ENCODE measurements around the gene GPR61.
A peak's percentile ranks its signal among the peaks of the same experiment; 100 is the strongest.

GPR61 gene

GRCh38 chr1:109548321-109549267, 8.9 kb downstream of the GPR61 start, which contains the start of gene GNAI3:
Gene GNAI3 (plus strand): TSS chr1:109548615. CDS start chr1:109548721, 106 bp downstream.
- H2AFZ ChIP-seq, result peak within 1 kb of the TSS; percentile 69
- peaks cover 6% of the 10 kb centered on the region for H3K4me1 ChIP-seq
- peak within 1 kb of the TSS; percentile 90 for H3K27ac ChIP-seq
- H3K79me2 ChIP-seq, result peaks cover 26% of the 10 kb centered on the region
- H3K4me3 ChIP-seq (ENCODE audit: low read depth, low read length), result peak within 1 kb of the TSS; percentile 97
- H3K36me3 ChIP-seq (ENCODE audit: control insufficient read depth, insufficient read depth, low read length), result no peaks in the 10 kb centered on the region
- no peaks in the 10 kb centered on the region for H3K9me3 ChIP-seq (ENCODE audit: control insufficient read depth, low read length)
- TF ChIP-seq CTCF (IDR thresholded peaks at IDR 0.05), result no peak
- H3K27me3 ChIP-seq (ENCODE audit: control insufficient read depth, insufficient read depth, low read length), result no peaks in the 10 kb centered on the region
- H3K9ac ChIP-seq, result peak within 1 kb of the TSS; percentile 61
- peak within 1 kb of the TSS; percentile 79 for H3K4me2 ChIP-seq (ENCODE audit: low read length)

- no peaks in the 10 kb centered on the region for H3K36me3 ChIP-seq (ENCODE audit: control insufficient read depth, insufficient read depth, low read length)
- H3K79me2 ChIP-seq, result peaks cover 28% of the 10 kb centered on the region
- TF ChIP-seq CTCF (IDR thresholded peaks at IDR 0.05), result no peak
- H3K27me3 ChIP-seq (ENCODE audit: control insufficient read depth, insufficient read depth, low read length), result no peaks in the 10 kb centered on the region
- H3K4me2 ChIP-seq (ENCODE audit: low read length), result no peak overlapping the region
- H2AFZ ChIP-seq, result no peak overlapping the region
- H3K9ac ChIP-seq, result no peak overlapping the region
- no peak overlapping the region for H3K27ac ChIP-seq
- no peak overlapping the region for H3K4me3 ChIP-seq (ENCODE audit: low read depth, low read length)
- H3K4me1 ChIP-seq, result no peaks in the 10 kb centered on the region
- no peaks in the 10 kb centered on the region for H3K9me3 ChIP-seq (ENCODE audit: control insufficient read depth, low read length)
Observed at GRCh38 chr1:109556563-109556962, 16.9 kb downstream of the GPR61 start.

GRCh38 chr1:109557520-109557919, 17.8 kb downstream of the GPR61 start:
- H2AFZ ChIP-seq, result no peak overlapping the region
- no peak overlapping the region for H3K9ac ChIP-seq
- H3K4me1 ChIP-seq, result no peaks in the 10 kb centered on the region
- no peak overlapping the region for H3K27ac ChIP-seq
- no peak for TF ChIP-seq CTCF (IDR thresholded peaks at IDR 0.05)
- peaks cover 34% of the 10 kb centered on the region for H3K79me2 ChIP-seq
- no peaks in the 10 kb centered on the region for H3K9me3 ChIP-seq (ENCODE audit: control insufficient read depth, low read length)
- no peak overlapping the region for H3K4me2 ChIP-seq (ENCODE audit: low read length)
- no peaks in the 10 kb centered on the region for H3K27me3 ChIP-seq (ENCODE audit: control insufficient read depth, insufficient read depth, low read length)
- no peak overlapping the region for H3K4me3 ChIP-seq (ENCODE audit: low read depth, low read length)
- H3K36me3 ChIP-seq (ENCODE audit: control insufficient read depth, insufficient read depth, low read length), result no peaks in the 10 kb centered on the region

DNA sequence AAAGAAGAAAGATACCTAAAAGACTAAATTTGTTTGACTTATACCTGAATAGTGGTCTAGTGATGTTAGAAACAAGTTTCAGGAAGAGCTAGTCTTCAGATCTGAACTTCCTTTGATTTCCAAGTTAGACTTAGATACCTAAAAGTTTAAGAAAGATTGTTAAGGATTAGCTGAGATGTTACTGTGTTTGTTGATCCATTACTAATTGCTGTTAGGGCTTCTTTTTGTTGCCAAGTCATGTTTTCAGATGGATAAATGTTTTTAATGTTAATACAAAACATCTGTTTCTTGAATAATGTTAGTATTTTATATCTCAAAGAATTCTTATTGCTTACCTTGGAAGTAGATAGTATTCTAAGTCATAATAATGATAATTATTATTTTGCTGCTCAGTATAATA, 20.3 kb downstream of the GPR61 start:
- H3K36me3 ChIP-seq (ENCODE audit: control insufficient read depth, insufficient read depth, low read length), result no peaks in the 10 kb centered on the region
- H3K4me3 ChIP-seq (ENCODE audit: low read depth, low read length), result no peak overlapping the region
- H3K79me2 ChIP-seq, result peaks cover 35% of the 10 kb centered on the region
- no peak overlapping the region for H3K27ac ChIP-seq
- no peak overlapping the region for H2AFZ ChIP-seq
- no peaks in the 10 kb centered on the region for H3K27me3 ChIP-seq (ENCODE audit: control insufficient read depth, insufficient read depth, low read length)
- H3K9me3 ChIP-seq (ENCODE audit: control insufficient read depth, low read length), result no peaks in the 10 kb centered on the region
- TF ChIP-seq CTCF (IDR thresholded peaks at IDR 0.05), result no peak
- no peak overlapping the region for H3K9ac ChIP-seq
- H3K4me1 ChIP-seq, result no peaks in the 10 kb centered on the region
- no peak overlapping the region for H3K4me2 ChIP-seq (ENCODE audit: low read length)

Data from parathyroid adenoma (tissue), 2 donors.